Loucy (cell line): ENCODE data around the gene TSPAN31.

Experiments used
- CTCF ChIP-seq: fragments of 200-600 bp; sonication (generic); conservative IDR thresholded peaks from 2 replicates; pipeline ENCODE4 v1.5.1; 2014; ENCODE audit warnings: mild to moderate bottlenecking, antibody characterized with exemption, low read length
- EZH2phosphoT487 ChIP-seq: fragments of 200-600 bp; IDR thresholded peaks from 2 replicates; pipeline ENCODE4 v1.6.1; 2018; ENCODE audit warnings: antibody characterized with exemption, mild to moderate bottlenecking, moderate library complexity, borderline replicate concordance

GRCh38 chr12:57797933-57798332, 53.1 kb downstream of the TSPAN31 start:
- no peak for TF ChIP-seq CTCF
- TF ChIP-seq EZH2phosphoT487 = no peak
